Epithelial cell of proximal tubule (primary cell): Measurements from ENCODE around the gene PRR23E. TPM values are rescaled to one million over a fixed set of nuclear protein-coding genes. Genes with fewer than 3 reads are reported as not detected.

ENCODE experiments used
- DNase-seq: peaks from one replicate; pipeline ENCODE4 v3.0.0-alpha.2; 2011; ENCODE audit warnings: low read depth
- H3K4me3 ChIP-seq: 2 replicates; pipeline ENCODE4 v1.5.1; 2011; ENCODE audit warnings: low read depth, mild to moderate bottlenecking, low read length
- total RNA-seq: library from RNA; depleted of rRNA; stranded (reverse); fragments of >200 nt; gene quantifications from 2 replicates; pipeline ENCODE4 v1.2.3, GENCODE V29; 2015
- TF ChIP-seq, protein P1 (sequence below): conservative IDR thresholded peaks from 2 replicates; pipeline ENCODE4 v1.5.1; 2012; ENCODE audit warnings: low read depth, mild to moderate bottlenecking, low read length

The PRR23E gene
- total RNA-seq, 1 donor from 2014 or later, result not detected

DNA sequence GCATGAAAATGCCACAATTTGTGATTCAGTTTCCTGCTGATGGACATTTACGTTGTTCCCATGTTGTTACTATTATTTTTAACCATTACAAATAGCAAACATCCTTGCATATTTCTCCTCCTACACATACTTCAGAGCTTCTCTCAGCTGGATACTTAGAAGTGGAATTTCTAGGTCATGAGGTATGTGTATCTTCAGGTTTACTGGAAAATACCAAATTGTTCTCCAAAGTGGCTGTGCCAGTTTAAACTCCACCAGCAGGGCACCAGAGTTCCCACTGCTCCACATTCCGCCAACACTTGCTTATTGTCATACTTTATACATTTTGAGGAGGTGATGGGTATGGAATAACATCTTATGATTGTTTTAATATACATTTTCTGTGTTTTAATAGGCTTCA is 45.7 kb downstream of the PRR23E start:
- no peak overlapping the region for H3K4me3 ChIP-seq
- no peak for DNase-seq
- TF ChIP-seq, protein P1, sequence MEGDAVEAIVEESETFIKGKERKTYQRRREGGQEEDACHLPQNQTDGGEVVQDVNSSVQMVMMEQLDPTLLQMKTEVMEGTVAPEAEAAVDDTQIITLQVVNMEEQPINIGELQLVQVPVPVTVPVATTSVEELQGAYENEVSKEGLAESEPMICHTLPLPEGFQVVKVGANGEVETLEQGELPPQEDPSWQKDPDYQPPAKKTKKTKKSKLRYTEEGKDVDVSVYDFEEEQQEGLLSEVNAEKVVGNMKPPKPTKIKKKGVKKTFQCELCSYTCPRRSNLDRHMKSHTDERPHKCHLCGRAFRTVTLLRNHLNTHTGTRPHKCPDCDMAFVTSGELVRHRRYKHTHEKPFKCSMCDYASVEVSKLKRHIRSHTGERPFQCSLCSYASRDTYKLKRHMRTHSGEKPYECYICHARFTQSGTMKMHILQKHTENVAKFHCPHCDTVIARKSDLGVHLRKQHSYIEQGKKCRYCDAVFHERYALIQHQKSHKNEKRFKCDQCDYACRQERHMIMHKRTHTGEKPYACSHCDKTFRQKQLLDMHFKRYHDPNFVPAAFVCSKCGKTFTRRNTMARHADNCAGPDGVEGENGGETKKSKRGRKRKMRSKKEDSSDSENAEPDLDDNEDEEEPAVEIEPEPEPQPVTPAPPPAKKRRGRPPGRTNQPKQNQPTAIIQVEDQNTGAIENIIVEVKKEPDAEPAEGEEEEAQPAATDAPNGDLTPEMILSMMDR, result no peak

DNA sequence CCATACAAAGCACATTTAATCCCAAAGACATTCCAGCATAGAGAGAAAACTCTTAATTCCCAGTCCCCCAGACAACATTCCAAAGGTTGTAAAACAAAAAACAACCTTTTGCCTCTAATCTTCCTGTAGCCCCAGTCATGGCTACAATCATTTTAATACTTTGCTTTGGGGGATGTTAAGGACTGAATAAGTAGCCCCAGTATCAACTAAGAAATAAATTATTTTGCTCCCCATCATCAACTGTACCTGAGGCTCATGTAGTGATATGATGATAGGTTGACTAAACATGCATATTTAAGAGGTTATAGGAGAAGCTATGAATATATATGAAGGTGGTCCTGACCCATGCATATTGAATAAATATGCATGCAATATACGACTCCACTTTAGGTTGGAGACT is 54.4 kb downstream of the PRR23E start:
- H3K4me3 ChIP-seq, result no peak overlapping the region
- TF ChIP-seq, protein P1, result no peak
- DNase-seq, result no peak

Other genes starting within 250 kb of the PRR23E start
- 35.5 and 42.2 TPM in 2 replicates for gene PLXNA1, start 210.0 kb upstream of the PRR23E start, total RNA-seq
- gene PRR20G, start 94.9 kb downstream of the PRR23E start, total RNA-seq, result not detected in 2 replicates